GM20431 (cell line): Measurements from ENCODE around the gene IKZF1.

ENCODE experiments used
- in situ Hi-C: fragments of 300-500 bp; cut with MseI, MboI; formaldehyde crosslinking; loops from one replicate; pipeline ENCODE4 v1.15.0; 2020; ENCODE audit warnings: low sequenced_read_pairs; ENCODE audit not compliant: unreplicated experiment

The IKZF1 gene

DNA sequence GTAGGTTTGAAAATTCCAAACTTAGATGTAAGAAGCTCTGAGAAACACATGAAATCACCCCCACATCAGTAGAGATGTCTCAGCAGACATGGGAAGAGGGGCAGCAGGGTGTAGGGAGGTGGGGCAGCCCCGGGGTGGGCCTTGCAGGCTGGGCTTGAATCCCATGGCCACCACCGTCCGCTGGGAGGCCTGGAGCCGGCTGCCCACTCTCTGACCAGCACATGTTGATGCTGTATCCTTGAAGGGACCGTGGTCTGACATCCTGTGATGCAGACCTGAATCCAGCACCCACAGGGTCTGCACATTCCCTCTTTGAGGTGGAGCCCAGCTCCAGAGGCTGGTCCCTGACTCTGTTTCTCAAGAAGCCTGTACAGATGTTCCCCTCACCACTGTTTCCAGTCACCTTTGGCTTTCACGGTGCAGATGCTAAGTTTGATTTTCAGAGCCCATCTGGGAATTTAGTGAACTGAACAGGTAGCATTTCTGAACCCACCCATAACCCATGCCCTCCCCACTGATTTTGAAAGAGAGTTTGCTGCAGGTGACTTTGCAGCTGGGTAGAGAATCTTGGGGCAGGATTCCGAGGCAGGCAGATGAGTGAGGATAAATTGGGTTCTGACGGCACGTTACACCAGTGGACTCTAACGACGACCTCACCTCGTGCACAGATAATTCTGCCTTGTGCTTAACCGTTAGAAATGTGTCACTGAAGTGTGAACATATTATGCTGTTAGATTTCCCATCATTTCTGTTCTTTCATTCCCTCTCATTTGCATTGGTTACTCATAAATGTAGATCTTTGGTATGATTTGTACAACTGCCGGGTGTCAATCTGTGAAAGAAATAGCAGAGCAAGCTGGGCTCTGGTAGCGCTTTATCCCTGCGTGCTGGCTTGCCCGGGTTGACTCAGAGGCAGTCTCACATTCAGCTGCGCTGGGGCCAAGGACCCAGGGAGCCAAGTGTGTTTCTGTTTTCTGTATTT lies 45.7 kb downstream of the IKZF1 start:
- in situ Hi-C loops: no loop called here

DNA sequence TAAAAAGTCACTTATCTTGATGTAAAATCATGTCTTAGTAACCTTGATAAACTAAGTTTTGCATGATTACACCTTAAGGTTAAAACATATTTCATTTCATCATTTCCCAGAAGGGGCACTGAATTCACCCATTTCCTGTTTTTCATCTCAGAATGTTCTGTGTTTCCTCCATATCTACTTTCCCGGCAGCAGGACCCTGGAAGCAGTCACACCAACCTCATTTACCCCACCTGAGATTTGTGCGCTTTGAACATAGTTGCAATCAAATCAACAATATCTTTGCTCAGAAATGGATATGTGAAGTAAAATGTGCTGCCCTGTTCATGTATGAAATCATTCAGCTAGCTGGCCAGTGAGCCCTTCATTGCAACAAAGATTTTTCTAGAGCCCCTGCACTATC lies 46.8 kb downstream of the IKZF1 start:
- in situ Hi-C loops: no loop called here

DNA sequence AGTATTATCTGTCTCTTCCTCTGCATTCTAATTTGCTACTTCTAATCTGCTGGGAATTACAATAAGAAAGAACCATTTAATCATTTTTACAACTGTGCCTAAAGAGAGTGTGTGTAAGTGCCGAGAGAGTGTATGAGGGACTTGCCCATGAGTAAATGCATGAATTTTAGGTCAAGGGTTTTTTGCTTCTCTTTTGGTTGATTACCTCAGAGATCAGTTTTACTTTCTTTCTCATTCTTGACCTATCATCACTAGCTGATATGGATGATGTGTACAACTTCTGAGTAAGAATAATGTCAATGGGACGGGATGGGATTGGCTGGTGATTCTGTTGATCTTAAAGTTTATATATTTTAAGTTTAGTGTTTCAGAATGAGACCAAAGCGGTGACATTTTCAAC lies 47.8 kb downstream of the IKZF1 start:
- in situ Hi-C loops: no loop called here

DNA sequence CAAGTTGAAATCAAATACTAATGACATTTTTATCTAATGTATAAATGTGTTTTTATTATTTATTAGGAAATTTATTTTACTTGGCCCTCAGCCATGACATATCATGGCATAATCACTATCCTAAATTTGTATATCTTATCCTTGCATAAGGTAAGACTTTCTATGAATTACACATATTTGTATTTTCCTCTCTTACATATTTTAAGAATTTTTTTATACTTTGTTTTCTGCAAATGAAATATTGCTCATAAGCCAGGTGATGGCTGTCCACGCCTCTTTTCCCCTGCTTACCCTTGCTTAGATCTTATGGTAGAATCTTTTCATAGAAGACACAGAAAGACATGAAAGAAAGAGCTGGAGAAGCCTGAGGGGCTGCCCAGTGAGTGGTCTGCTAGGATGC lies 48.2 kb downstream of the IKZF1 start:
- in situ Hi-C loops: no loop called here

DNA sequence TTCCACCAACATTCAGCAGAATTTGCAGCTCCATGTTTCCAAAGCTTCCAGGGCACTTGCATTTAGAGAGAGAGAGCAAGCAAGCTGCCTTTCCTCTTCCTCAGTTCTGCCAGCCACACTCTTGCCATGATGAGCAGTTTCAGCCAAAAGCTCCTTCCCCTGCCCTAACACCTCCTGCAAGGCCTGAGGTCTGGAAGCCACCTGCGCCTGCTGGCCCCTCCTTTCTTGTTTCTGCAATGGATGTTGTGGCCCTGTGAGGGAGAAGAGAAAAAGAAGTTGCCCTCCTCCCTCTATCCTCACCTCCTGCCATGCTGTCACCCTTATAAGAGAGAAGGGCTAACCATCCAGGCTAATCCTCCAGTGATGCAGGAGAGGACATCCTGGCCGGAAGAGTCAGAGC lies 48.7 kb downstream of the IKZF1 start:
- in situ Hi-C loops: no loop called here

DNA sequence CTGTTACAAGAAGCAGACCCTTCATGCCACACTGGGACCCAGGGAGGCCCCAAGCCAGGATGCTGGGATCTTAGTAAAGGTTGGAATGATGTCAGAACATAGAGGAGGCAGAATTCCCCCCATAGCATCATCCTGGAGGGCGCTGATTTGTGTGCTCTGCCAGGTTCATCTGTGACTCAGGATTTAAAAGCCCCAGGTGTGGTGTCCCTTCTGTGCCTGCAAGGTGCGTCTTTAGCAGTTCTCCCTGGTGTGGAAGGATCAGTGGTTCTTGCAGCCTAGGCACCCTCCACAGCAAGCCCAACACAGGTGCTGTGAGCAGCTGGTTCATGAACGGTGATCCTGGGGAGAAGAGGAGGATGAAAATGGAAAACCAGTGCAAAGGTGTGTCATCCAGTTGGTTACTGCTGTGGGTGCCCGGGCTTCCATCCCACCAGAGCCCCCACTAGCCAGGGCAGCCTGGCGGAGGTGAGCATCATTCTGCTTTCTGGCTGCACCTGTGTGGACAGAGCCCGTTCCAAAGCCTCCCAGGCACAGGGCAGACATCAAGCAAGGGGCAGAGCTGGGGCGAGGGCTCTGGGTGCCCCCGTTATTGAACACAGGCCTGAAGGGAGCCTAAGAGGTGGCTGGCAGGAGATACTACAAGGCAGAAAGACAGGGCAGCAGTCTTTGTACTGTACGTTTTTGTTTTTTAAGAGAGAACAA lies 49.5 kb downstream of the IKZF1 start:
- in situ Hi-C loops: no loop called here

DNA sequence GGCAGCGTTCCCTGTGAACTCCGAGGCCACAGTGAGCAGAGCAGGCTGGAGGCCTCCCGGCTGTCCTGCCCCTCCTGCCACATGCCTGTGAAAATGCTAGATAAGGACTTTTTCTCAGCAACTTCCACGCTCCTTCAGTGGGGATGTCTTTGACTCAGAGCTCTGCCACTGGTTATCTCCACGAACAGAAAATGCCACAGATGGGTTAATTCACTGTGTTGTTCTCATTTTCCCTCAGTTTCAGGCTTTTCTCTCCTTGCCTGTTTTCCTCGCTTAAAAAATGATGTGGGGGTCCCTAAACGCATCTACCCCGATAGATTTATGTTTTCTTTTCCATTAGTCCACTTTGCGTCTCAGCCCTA lies 51.3 kb downstream of the IKZF1 start:
- in situ Hi-C loops: no loop called here

DNA sequence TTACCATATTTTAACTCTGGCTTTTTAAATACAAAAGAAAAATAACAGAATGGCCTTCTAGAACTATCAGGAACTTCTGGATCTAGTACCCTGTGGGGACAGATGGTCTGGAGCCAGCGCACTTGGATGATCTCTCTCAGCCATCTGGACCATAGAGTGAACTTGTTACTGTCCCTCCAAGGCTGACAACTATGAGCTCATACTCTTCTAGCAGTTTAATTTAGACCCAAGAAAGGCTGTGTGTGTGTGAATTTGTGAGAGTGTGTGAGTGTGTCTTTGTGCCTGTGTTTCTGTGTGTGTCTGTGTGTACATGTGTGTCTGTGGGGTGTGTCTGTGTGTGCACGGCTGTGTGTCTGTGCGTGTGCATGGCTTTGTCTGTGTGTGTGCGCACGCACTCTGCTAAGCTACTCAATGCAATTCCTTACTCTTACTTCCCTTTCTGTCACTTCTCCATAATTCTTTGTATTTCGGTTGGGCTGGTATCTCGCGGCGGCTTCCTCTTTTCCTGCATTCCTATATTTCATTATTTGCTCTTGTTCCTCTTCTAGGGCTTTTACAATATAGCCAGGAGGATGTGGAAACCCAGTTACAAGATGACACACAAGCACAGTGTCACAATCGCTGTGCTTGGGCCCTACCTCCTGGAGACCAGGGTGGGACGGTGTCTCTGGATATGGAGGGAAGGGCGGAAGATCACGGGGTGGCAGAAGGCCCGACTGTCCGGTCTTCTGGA lies 51.9 kb downstream of the IKZF1 start:
- in situ Hi-C loops: no loop called here

DNA sequence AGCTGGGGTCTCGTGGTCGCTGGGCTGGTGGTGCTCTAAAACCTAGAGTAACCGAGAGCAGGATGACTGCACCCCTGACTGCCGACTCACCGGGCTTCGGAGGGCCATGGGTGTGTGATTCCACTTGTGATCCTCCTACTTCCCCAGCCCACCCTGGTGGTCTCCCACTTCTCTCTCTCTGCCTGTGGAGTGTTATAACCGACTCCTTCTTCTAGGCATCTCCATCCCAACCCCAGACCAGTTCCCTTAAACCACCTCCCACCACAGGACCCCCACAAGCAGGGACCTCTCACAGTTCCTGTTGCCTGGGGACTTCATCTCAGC lies 52.4 kb downstream of the IKZF1 start:
- in situ Hi-C loops: no loop called here

DNA sequence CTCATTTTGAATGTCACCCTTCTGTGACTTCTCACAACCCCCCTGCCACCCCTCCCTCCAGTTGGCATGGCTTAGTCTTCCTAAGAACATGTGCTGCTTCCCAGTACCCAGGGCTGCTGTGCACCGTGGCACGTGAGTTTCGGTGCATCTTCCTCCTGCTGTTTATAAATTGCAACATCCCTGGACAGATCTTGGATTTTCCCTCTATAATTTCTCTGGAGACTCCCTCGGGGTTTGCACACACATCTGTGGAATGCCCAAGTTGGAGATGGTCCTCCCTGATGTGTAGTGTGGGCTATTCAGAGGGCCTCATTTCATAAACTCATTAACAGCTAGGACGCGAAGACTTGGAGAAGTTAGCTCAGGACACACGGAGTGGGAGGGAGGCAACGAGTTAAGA lies 52.9 kb downstream of the IKZF1 start:
- in situ Hi-C loops: no loop called here

DNA sequence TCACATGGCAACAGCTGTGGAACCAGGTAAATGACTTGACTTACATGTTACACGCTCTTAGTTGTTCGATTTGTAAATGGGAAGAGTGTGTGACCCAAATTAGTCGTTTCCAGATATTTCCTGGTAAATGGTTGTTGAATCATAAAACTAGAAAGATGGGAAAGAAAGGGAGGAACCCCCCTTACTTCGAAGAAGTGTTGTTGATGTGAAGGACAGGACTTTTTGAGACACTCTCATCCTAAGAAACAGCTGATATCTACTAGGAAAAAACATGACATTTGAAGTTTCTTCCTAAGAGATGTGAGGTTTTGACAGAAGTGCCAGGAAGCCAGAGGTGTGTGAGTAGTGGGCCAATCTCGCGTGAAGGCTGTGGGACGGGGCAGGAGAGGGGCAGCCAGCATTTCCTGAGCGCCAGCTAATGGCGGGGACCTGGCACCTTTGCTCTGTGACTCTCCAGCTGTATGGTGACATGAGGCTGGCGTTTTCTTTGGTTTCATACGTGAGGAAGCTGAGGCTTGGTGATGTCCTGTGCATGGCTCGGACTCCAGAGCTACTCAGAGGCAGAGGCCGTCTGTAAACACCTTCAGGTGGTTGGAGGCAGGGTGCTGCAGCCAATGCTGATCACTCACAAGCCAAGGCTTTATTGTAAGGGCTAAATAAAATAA lies 53.7 kb downstream of the IKZF1 start:
- in situ Hi-C loops: no loop called here

DNA sequence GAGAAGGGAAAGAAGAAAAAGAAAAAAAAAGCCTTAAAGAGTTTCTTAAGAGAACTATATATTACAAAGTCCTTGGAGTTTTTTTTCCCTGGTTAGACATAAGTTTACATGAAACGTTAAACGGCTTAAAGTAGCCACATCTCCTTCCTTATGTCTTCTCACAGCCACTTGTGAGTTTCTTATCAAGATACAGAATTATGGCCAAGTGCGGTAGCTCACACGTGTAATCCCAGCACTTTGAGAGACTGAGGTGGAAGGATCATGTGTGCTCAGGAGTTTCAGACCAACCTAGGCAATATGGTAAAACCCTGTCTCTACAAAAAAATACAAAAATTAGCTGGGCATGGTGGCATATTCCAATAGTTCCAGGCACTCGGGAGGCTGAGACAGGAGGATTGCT lies 54.3 kb downstream of the IKZF1 start:
- in situ Hi-C loops: no loop called here

DNA sequence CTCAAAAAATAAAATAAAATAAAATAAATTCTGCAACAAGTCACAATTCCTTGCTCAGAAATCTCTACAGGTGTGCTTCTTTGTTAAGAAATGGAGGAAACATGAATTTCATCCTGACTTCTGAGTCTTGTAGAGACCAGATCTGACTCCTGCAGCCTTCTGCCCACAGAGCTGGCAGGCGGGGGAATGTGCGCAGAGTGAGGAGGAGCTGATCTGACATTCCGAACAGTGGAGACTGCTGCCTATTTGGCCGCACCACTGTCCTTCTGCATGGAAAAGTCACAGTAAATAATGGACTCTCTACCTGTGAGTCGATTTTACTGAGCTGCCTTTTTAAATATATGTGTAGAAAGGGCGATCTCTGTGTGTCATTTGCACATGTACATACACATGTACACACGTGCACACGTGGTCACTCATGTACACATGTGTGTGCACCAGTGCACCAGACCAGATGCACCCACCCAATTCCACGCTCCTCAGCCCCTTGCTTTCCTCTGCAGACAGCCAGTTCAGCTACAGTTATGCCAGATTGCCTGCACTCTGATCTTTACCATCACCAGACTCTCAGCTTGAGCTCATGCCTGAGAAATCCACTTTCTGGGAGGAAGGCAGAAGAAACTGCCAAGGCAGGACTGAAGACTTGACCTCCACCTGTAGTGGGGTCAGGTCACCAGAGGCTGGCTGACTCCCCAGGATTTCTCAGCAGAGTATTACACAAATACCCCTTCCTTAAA lies 54.9 kb downstream of the IKZF1 start:
- in situ Hi-C loops: no loop called here

DNA sequence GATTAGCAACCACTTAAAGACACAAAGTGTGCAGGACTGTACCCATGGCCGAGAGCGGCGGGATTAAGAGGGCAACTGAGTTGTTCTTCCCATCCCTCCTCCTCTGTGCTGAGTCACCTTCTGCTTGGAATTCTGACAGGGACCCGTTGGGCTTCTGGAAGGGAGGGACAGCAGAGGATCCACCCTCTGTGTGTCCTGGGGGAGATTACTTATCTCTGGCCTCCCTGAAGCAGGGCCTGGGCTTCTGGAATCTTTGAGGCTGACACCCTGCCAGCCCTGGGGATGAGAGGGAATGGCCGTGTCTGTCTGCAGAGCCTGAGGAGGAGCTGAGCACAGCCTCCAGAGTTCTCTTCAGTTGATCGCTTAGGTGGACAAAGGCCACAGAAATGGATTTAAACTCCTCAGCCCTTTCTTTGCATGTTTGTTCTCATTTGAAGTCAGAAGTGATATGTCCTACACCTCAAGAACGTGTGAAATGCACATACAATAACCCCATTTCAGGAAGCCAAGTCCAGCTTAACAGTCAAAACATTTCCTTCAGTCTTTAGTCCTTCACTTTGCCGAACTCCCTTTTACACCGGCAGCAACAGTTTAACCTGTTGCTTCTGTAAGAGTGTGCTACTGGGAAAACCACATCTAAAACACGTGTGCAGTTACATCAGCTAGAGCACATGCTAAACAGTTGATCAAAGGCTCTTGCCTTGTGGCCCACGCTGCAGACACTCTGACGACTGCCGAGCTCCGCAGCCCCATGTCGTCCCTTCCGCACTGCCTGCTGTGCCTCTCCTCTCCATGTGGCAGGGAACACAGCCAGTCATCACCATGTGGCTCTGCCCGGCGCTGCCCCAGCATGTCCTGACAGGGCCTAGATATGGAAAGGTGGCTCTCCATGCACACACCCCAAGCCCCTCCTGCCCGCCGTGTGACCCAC lies 55.7 kb downstream of the IKZF1 start:
- in situ Hi-C loops: no loop called here

DNA sequence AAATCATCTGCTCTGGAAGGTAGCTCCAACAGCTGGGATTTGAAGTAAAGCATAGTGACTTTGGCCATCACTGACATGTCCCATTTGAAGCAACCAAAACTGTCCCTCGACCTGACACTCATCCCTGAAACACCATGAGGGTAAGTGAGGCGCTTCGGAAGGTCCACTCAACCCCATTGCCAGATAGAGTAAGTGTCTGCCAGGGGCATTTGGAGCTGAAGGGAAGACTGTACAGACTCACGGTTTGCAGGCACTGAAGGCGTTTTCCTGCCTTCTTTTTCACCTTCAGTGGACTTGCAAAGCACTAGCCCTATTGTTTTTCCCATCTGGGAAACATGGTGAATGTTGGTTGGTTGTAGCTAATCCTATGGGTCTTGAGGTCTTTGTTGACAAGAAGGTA lies 57.6 kb downstream of the IKZF1 start:
- in situ Hi-C loops: no loop called here

DNA sequence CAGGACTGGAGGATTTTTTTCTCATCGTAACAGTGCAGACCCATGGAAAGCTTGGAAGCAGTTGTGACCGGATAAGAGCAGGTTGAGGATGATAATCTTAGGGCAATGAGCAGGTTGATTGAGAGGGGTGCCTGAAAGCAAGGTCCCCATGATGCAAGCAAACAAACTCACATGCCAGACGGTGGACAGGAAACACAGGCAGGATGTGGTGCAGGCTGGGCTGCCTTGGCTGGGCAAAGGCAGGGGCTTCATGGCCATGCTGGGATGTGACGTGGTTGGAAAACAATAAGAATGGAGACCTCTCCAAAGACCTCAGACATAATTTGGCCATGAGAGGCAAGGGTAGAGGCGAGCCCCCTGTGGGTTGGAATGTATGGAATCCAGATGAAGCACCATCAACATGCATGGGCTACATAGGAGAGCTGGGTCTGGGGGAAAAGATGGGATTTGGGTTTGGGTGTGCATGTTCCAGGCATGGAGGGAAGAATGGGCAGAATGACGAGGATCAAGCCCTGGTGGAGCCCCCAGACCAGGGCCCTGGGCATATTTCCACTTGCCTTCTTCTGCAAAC lies 58.3 kb downstream of the IKZF1 start:
- in situ Hi-C loops: no loop called here

DNA sequence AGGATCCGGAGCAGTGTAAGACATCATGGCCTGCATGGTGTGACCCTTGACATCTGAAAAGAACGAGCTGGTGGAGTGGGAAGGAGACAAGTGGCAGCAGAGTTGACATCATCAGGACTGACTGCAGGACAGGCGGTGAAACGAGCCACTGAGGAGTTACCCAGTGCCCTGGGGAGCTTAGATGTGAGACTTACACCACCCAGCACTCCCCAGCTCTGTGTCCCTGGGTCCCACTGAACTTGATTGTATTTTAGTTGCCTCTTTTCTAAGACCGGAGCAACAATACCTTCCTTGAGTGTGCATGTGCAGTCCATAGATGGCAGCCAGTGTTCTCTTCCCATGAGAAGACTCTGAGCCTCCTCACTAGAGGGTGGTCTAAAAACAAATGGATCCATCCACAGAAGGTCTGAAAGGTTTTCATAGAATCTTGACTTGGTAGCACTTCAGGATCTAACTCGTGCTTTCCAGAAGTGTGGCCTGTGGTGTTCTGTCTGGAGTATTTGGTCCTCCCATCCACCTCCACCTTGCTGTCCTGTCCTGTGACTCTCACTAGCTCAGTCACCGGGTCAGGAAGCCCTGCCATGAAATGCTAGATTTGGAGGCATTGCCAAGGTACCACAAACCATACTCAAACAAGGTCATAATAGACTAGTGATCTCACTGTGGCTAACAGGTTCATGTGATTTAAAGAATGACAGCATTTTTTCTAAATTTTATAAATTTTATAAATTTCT lies 59.0 kb downstream of the IKZF1 start:
- in situ Hi-C loops: no loop called here

DNA sequence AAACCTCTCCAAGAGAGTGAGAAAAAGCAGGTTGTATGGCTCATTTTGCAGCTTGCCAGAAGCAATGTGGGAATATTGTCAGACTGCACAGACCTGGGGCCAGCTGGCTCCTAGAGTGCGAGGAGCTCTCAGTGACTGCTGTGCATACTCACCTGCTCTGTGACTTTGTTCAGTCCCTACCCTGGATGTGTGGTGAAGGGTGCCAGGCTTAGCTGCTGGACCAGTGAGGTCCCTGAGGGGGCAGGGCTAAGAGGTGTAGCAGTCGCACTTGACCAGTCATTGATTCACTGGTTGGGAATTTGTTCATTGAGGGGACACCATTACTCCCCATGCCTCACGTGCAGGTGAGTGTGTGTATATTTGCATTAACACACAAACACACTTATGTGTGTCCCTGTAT lies 60.1 kb downstream of the IKZF1 start:
- in situ Hi-C loops: no loop called here
